HG02840 (cell line): ENCODE data around the gene CACNA1C.

Source experiments
- ATAC-seq: cut with Tn5 transposase; IDR thresholded peaks from one replicate; pipeline ENCODE4 v1.9.1; 2021; ENCODE audit warnings: mild to moderate bottlenecking, moderate library complexity, moderate number of reproducible peaks; ENCODE audit not compliant: unreplicated experiment, low FRiP score

CACNA1C gene

GRCh38 chr12:2457215-2457932 is 404.6 kb downstream of the CACNA1C start:
- no peak for ATAC-seq

- no peak for ATAC-seq
These were observed 405.2 kb downstream of the CACNA1C start for GRCh38 chr12:2457933-2458414.

GRCh38 chr12:2460051-2460670 is 407.4 kb downstream of the CACNA1C start:
- ATAC-seq = no peak

- ATAC-seq = no peak
These were observed 408.3 kb downstream of the CACNA1C start for GRCh38 chr12:2461046-2461445.

GRCh38 chr12:2461645-2462044 is 408.9 kb downstream of the CACNA1C start:
- no peak for ATAC-seq

GRCh38 chr12:2462087-2462486 is 409.3 kb downstream of the CACNA1C start:
- no peak for ATAC-seq

GRCh38 chr12:2463719-2464118 is 410.9 kb downstream of the CACNA1C start:
- no peak for ATAC-seq

GRCh38 chr12:2465681-2466080 is 412.9 kb downstream of the CACNA1C start:
- ATAC-seq = no peak

GRCh38 chr12:2466211-2466610 is 413.4 kb downstream of the CACNA1C start:
- no peak for ATAC-seq

- no peak for ATAC-seq
These were observed 414.8 kb downstream of the CACNA1C start for GRCh38 chr12:2467447-2468195.

GRCh38 chr12:2475984-2476383 is 423.2 kb downstream of the CACNA1C start:
- no peak for ATAC-seq

- ATAC-seq = no peak
These were observed 424.4 kb downstream of the CACNA1C start for GRCh38 chr12:2477009-2477766.

- ATAC-seq = no peak
These were observed 427.2 kb downstream of the CACNA1C start for GRCh38 chr12:2479851-2480535.

- ATAC-seq = no peak
These were observed 428.6 kb downstream of the CACNA1C start for GRCh38 chr12:2481346-2481745.

- no peak for ATAC-seq
These were observed 429.2 kb downstream of the CACNA1C start for GRCh38 chr12:2481951-2482350.

GRCh38 chr12:2482938-2483660 is 430.3 kb downstream of the CACNA1C start:
- no peak for ATAC-seq

- ATAC-seq = no peak
These were observed 430.9 kb downstream of the CACNA1C start for GRCh38 chr12:2483713-2484112.

GRCh38 chr12:2484141-2484776 is 431.5 kb downstream of the CACNA1C start:
- no peak for ATAC-seq

GRCh38 chr12:2485681-2486080 is 432.9 kb downstream of the CACNA1C start:
- no peak for ATAC-seq
